ENCODE data around the gene ADARB1. TPM values are rescaled to one million over a fixed set of nuclear protein-coding genes. Genes with fewer than 3 reads are reported as not detected.

Gene ADARB1
- polyA plus RNA-seq, 3 donors from 2014 or later = 3.0 to 4.5 (median 3.4) TPM

- no peak for DNase-seq
- H3K36me3 Mint-ChIP-seq = peaks cover 0 to 5% (median 4%) of the 10 kb centered on the region in 3 donors
- H3K27ac Mint-ChIP-seq = no peak overlapping the region
- H3K27me3 Mint-ChIP-seq (ENCODE audit: low read depth in 3 of 3) = peaks cover 0 to 6% (median 0%) of the 10 kb centered on the region in 3 donors
- no peaks in the 10 kb centered on the region for H3K9me3 Mint-ChIP-seq
- H3K4me3 Mint-ChIP-seq = no peak overlapping the region
- peaks cover 6 to 7% of the 10 kb centered on the region in 2 donors for H3K4me1 Mint-ChIP-seq
These were observed 46.6 kb downstream of the ADARB1 start for GRCh38 chr21:45120975-45121374.

GRCh38 chr21:45122030-45122429 is 47.6 kb downstream of the ADARB1 start:
- H3K4me3 Mint-ChIP-seq = no peak overlapping the region
- H3K4me1 Mint-ChIP-seq = peaks cover 4 to 6% of the 10 kb centered on the region in 2 donors
- no peak for DNase-seq
- H3K36me3 Mint-ChIP-seq = peaks cover 0 to 5% (median 4%) of the 10 kb centered on the region in 3 donors
- peaks cover 0 to 6% (median 2%) of the 10 kb centered on the region in 3 donors for H3K27me3 Mint-ChIP-seq (ENCODE audit: low read depth in 3 of 3)
- no peaks in the 10 kb centered on the region for H3K9me3 Mint-ChIP-seq
- H3K27ac Mint-ChIP-seq = no peak overlapping the region

- Mint-ChIP-seq H3K4me1 (peaks cover 4 to 6% of the 10 kb centered on the region in 2 donors), H3K9me3 (no peaks in the 10 kb centered on the region), H3K36me3 (peaks cover 0 to 5% (median 4%) of the 10 kb centered on the region in 3 donors), H3K4me3 (no peak overlapping the region), H3K27ac (peak overlapping the region in 1 of 6 donors; percentile 20), H3K27me3 (ENCODE audit: low read depth in 3 of 3) (peaks cover 0 to 6% (median 2%) of the 10 kb centered on the region in 3 donors)
- no peak for DNase-seq
These were observed 48.2 kb downstream of the ADARB1 start for GRCh38 chr21:45122432-45123132.

GRCh38 chr21:45123440-45123839 is 49.1 kb downstream of the ADARB1 start:
- Mint-ChIP-seq H3K4me3 (no peak overlapping the region), H3K9me3 (no peaks in the 10 kb centered on the region), H3K27ac (no peak overlapping the region), H3K27me3 (ENCODE audit: low read depth in 3 of 3) (peaks cover under 1 to 6% (median 2%) of the 10 kb centered on the region in 3 donors), H3K4me1 (peaks cover 7 to 9% of the 10 kb centered on the region in 2 donors), H3K36me3 (peaks cover 0 to 5% (median 4%) of the 10 kb centered on the region in 3 donors)
- DNase-seq = no peak

GRCh38 chr21:45124596-45124995 is 50.2 kb downstream of the ADARB1 start:
- no peak overlapping the region for H3K4me3 Mint-ChIP-seq
- DNase-seq = no peak
- peaks cover 2 to 5% (median 3%) of the 10 kb centered on the region in 3 donors for H3K27me3 Mint-ChIP-seq (ENCODE audit: low read depth in 3 of 3)
- no peak overlapping the region for H3K27ac Mint-ChIP-seq
- no peaks in the 10 kb centered on the region for H3K9me3 Mint-ChIP-seq
- H3K4me1 Mint-ChIP-seq = peaks cover 10 to 13% of the 10 kb centered on the region in 2 donors
- peaks cover 0 to 5% (median 4%) of the 10 kb centered on the region in 3 donors for H3K36me3 Mint-ChIP-seq

- H3K4me3 Mint-ChIP-seq = no peak overlapping the region
- peaks cover 2 to 5% (median 3%) of the 10 kb centered on the region in 3 donors for H3K27me3 Mint-ChIP-seq (ENCODE audit: low read depth in 3 of 3)
- H3K36me3 Mint-ChIP-seq = peaks cover 0 to 5% (median 4%) of the 10 kb centered on the region in 3 donors
- H3K9me3 Mint-ChIP-seq = no peaks in the 10 kb centered on the region
- peak overlapping the region in 1 of 6 donors; percentile 41 for H3K27ac Mint-ChIP-seq
- no peak for DNase-seq
- H3K4me1 Mint-ChIP-seq = peaks cover 10 to 13% of the 10 kb centered on the region in 2 donors
These were observed 51.0 kb downstream of the ADARB1 start for GRCh38 chr21:45125357-45125756.

- DNase-seq = no peak
- Mint-ChIP-seq H3K36me3 (peaks cover 0 to 4% (median 4%) of the 10 kb centered on the region in 3 donors), H3K4me3 (no peak overlapping the region), H3K27ac (no peak overlapping the region), H3K27me3 (ENCODE audit: low read depth in 3 of 3) (peaks cover 2 to 4% (median 3%) of the 10 kb centered on the region in 3 donors), H3K9me3 (no peaks in the 10 kb centered on the region), H3K4me1 (peaks cover 10 to 13% of the 10 kb centered on the region in 2 donors)
These were observed 51.8 kb downstream of the ADARB1 start for GRCh38 chr21:45126204-45126626.

- Mint-ChIP-seq H3K36me3 (peaks cover 0 to 4% (median 0%) of the 10 kb centered on the region in 3 donors), H3K27me3 (ENCODE audit: low read depth in 3 of 3) (peaks cover 2 to 4% (median 3%) of the 10 kb centered on the region in 3 donors), H3K27ac (no peak overlapping the region), H3K4me1 (peaks cover 10 to 13% of the 10 kb centered on the region in 2 donors), H3K9me3 (no peaks in the 10 kb centered on the region), H3K4me3 (no peak overlapping the region)
- no peak for DNase-seq
These were observed 52.6 kb downstream of the ADARB1 start for GRCh38 chr21:45126983-45127382.

GRCh38 chr21:45127937-45128336 is 53.6 kb downstream of the ADARB1 start:
- DNase-seq = no peak
- Mint-ChIP-seq H3K36me3 (peaks cover 0 to under 1% (median 0%) of the 10 kb centered on the region in 3 donors), H3K27ac (no peak overlapping the region), H3K27me3 (ENCODE audit: low read depth in 3 of 3) (peaks cover 2 to 4% (median 2%) of the 10 kb centered on the region in 3 donors), H3K4me3 (no peak overlapping the region), H3K4me1 (peaks cover 6 to 14% of the 10 kb centered on the region in 2 donors), H3K9me3 (no peaks in the 10 kb centered on the region)

GRCh38 chr21:45128613-45129188 is 54.3 kb downstream of the ADARB1 start:
- H3K27ac Mint-ChIP-seq = no peak overlapping the region
- peaks cover 5 to 13% of the 10 kb centered on the region in 2 donors for H3K4me1 Mint-ChIP-seq
- no peaks in the 10 kb centered on the region for H3K36me3 Mint-ChIP-seq
- no peaks in the 10 kb centered on the region for H3K9me3 Mint-ChIP-seq
- DNase-seq = peak; percentile 64 to 79 (median 72)
- peaks cover 2 to 4% (median 2%) of the 10 kb centered on the region in 3 donors for H3K27me3 Mint-ChIP-seq (ENCODE audit: low read depth in 3 of 3)
- no peak overlapping the region for H3K4me3 Mint-ChIP-seq

- peaks cover 5 to 13% of the 10 kb centered on the region in 2 donors for H3K4me1 Mint-ChIP-seq
- H3K27ac Mint-ChIP-seq = no peak overlapping the region
- H3K4me3 Mint-ChIP-seq = no peak overlapping the region
- no peaks in the 10 kb centered on the region for H3K9me3 Mint-ChIP-seq
- H3K27me3 Mint-ChIP-seq (ENCODE audit: low read depth in 3 of 3) = peaks cover under 1 to 4% (median 2%) of the 10 kb centered on the region in 3 donors
- no peak for DNase-seq
- H3K36me3 Mint-ChIP-seq = no peaks in the 10 kb centered on the region
These were observed 55.0 kb downstream of the ADARB1 start for GRCh38 chr21:45129189-45129923.

- Mint-ChIP-seq H3K27me3 (ENCODE audit: low read depth in 3 of 3) (peaks cover 0 to 4% (median 2%) of the 10 kb centered on the region in 3 donors), H3K27ac (no peak overlapping the region), H3K9me3 (no peaks in the 10 kb centered on the region), H3K4me1 (peaks cover 5 to 13% of the 10 kb centered on the region in 2 donors), H3K36me3 (no peaks in the 10 kb centered on the region), H3K4me3 (no peak overlapping the region)
- no peak for DNase-seq
These were observed 56.0 kb downstream of the ADARB1 start for GRCh38 chr21:45130324-45130774.

- no peak for DNase-seq
- Mint-ChIP-seq H3K27me3 (ENCODE audit: low read depth in 3 of 3) (peaks cover 0 to 4% (median 0%) of the 10 kb centered on the region in 3 donors), H3K4me3 (no peak overlapping the region)
These were observed 57.2 kb downstream of the ADARB1 start for GRCh38 chr21:45131537-45131999.

More at GRCh38 chr21:45131537-45131999, 57.2 kb downstream of the ADARB1 start:
- H3K9me3 Mint-ChIP-seq = no peaks in the 10 kb centered on the region
- H3K36me3 Mint-ChIP-seq = no peaks in the 10 kb centered on the region
- no peak overlapping the region for H3K27ac Mint-ChIP-seq
- H3K4me1 Mint-ChIP-seq = peaks cover 5 to 13% of the 10 kb centered on the region in 2 donors

Measured in immature natural killer cell (primary cell).